ENCODE results near the gene GABRA1. TPM values are rescaled to one million over a fixed set of nuclear protein-coding genes. Genes with fewer than 3 reads are reported as not detected.

Gene GABRA1
- total RNA-seq, 1 donor from 2014 or later, result not detected

GRCh38 chr5:161900981-161901380 is 53.1 kb downstream of the GABRA1 start:
- H3K27me3 Mint-ChIP-seq (ENCODE audit: unreplicated experiment), result no peaks in the 10 kb centered on the region
- no peaks in the 10 kb centered on the region for H3K9me3 Mint-ChIP-seq (ENCODE audit: unreplicated experiment)
- TF ChIP-seq CTCF (IDR thresholded peaks at IDR 0.05; ENCODE audit: partially characterized antibody, unreplicated experiment), result no peak
- H3K27ac Mint-ChIP-seq (ENCODE audit: unreplicated experiment), result no peak overlapping the region
- H3K4me3 Mint-ChIP-seq (ENCODE audit: unreplicated experiment), result no peak overlapping the region
- H3K36me3 Mint-ChIP-seq (ENCODE audit: unreplicated experiment), result no peaks in the 10 kb centered on the region
- H3K4me1 Mint-ChIP-seq (ENCODE audit: low read depth, unreplicated experiment), result no peaks in the 10 kb centered on the region
- DNase-seq, result no peak

GRCh38 chr5:161921781-161922180 is 73.9 kb downstream of the GABRA1 start:
- Mint-ChIP-seq H3K27ac (ENCODE audit: unreplicated experiment) (no peak overlapping the region), H3K9me3 (ENCODE audit: unreplicated experiment) (no peaks in the 10 kb centered on the region), H3K4me1 (ENCODE audit: low read depth, unreplicated experiment) (peaks cover 1% of the 10 kb centered on the region), H3K27me3 (ENCODE audit: unreplicated experiment) (no peaks in the 10 kb centered on the region), H3K36me3 (ENCODE audit: unreplicated experiment) (no peaks in the 10 kb centered on the region), H3K4me3 (ENCODE audit: unreplicated experiment) (no peak overlapping the region)
- DNase-seq, result no peak
- TF ChIP-seq CTCF (IDR thresholded peaks at IDR 0.05; ENCODE audit: partially characterized antibody, unreplicated experiment), result no peak

GRCh38 chr5:161924270-161924669 is 76.3 kb downstream of the GABRA1 start:
- Mint-ChIP-seq H3K4me1 (ENCODE audit: low read depth, unreplicated experiment) (peaks cover 1% of the 10 kb centered on the region), H3K36me3 (ENCODE audit: unreplicated experiment) (no peaks in the 10 kb centered on the region), H3K9me3 (ENCODE audit: unreplicated experiment) (no peaks in the 10 kb centered on the region)

GRCh38 chr5:161925960-161926359 is 78.0 kb downstream of the GABRA1 start:
- H3K9me3 Mint-ChIP-seq (ENCODE audit: unreplicated experiment), result no peaks in the 10 kb centered on the region
- TF ChIP-seq CTCF (IDR thresholded peaks at IDR 0.05; ENCODE audit: partially characterized antibody, unreplicated experiment), result no peak
- no peak overlapping the region for H3K4me3 Mint-ChIP-seq (ENCODE audit: unreplicated experiment)
- DNase-seq, result no peak
- H3K27ac Mint-ChIP-seq (ENCODE audit: unreplicated experiment), result no peak overlapping the region
- no peaks in the 10 kb centered on the region for H3K36me3 Mint-ChIP-seq (ENCODE audit: unreplicated experiment)
- no peaks in the 10 kb centered on the region for H3K27me3 Mint-ChIP-seq (ENCODE audit: unreplicated experiment)
- H3K4me1 Mint-ChIP-seq (ENCODE audit: low read depth, unreplicated experiment), result peaks cover 1% of the 10 kb centered on the region

More at GRCh38 chr5:161924270-161924669, 76.3 kb downstream of the GABRA1 start:
- H3K4me3 Mint-ChIP-seq (ENCODE audit: unreplicated experiment), result no peak overlapping the region
- TF ChIP-seq CTCF (IDR thresholded peaks at IDR 0.05; ENCODE audit: partially characterized antibody, unreplicated experiment), result no peak
- DNase-seq, result no peak
- H3K27me3 Mint-ChIP-seq (ENCODE audit: unreplicated experiment), result no peaks in the 10 kb centered on the region
- H3K27ac Mint-ChIP-seq (ENCODE audit: unreplicated experiment), result no peak overlapping the region

GRCh38 chr5:161934486-161934885 is 86.6 kb downstream of the GABRA1 start:
- Mint-ChIP-seq H3K9me3 (ENCODE audit: unreplicated experiment) (no peaks in the 10 kb centered on the region), H3K4me3 (ENCODE audit: unreplicated experiment) (no peak overlapping the region), H3K27ac (ENCODE audit: unreplicated experiment) (no peak overlapping the region), H3K36me3 (ENCODE audit: unreplicated experiment) (no peaks in the 10 kb centered on the region), H3K27me3 (ENCODE audit: unreplicated experiment) (no peaks in the 10 kb centered on the region), H3K4me1 (ENCODE audit: low read depth, unreplicated experiment) (no peaks in the 10 kb centered on the region)
- no peak for DNase-seq
- no peak for TF ChIP-seq CTCF (IDR thresholded peaks at IDR 0.05; ENCODE audit: partially characterized antibody, unreplicated experiment)

Measured in glutamatergic neuron (in vitro differentiated cells).